Measurements from ENCODE around the gene NOP56.
"Not testable (repeated sequence)": the region's sequence is repeated elsewhere in the genome, so short reads cannot be mapped to it uniquely, and the experiment has no call there.

The NOP56 gene

DNA sequence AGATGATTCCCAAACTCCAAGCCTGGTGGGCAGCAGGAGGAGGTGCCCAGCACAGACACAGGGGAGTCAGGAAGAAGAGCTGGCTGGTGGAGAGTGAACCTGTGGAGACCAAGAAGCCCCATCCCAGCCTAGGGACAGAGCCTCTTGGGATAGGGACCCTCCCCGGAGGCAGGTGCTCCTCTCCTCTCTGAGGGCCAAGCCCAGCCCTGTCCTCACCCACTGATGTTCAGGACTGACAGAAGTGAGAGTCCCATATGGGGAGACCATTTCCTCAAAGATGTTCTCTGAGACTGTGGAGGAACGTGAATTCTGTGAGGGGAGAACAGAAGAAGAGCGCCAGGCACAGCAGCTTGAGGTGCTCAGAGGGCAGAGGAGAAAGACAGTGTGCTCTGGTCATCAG, 37.8 kb downstream of the NOP56 start:
- DNase-seq: no peak

DNA sequence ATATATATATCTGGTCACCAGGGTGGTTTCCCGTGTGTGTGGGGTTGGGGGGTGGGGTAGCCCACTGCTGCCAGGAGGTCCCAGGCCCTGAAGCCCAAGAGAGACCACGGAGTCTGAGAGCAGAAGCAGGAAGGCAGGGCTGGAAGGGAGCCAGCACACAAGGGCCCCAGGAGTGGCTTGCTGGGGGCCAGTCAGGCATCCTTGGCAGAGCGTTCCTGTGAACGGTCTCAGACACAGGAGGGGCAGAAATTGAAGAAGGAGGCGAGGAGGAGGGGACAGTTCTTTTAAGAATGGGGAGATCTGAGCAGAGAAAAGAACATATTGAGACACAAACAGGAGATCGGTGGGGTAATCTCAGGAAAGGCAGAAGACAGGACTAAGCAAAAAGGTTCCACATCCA, 38.3 kb downstream of the NOP56 start:
- no peak for DNase-seq

- no peak for DNase-seq
Observed at GRCh38 chr20:2691127-2691526, 38.7 kb downstream of the NOP56 start.

DNA sequence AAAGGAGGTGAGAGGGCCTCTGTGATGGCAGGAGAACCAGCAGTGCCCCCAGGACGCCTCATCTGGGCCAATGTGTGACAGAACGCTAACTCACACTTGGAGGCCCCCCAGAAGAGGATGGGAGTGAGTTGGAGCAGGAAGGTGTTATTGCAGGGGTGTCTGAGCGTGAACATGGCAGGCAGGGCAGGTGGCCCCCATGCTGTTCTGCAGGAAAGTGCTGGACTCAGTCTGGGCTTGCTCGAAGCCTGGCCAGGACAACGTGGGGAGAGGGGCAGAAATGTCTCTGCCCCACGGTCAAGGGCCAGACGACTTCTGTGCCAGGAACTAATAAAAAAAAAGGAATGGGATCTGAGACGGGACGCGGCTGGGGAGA, 39.2 kb downstream of the NOP56 start:
- no peak for DNase-seq

DNA sequence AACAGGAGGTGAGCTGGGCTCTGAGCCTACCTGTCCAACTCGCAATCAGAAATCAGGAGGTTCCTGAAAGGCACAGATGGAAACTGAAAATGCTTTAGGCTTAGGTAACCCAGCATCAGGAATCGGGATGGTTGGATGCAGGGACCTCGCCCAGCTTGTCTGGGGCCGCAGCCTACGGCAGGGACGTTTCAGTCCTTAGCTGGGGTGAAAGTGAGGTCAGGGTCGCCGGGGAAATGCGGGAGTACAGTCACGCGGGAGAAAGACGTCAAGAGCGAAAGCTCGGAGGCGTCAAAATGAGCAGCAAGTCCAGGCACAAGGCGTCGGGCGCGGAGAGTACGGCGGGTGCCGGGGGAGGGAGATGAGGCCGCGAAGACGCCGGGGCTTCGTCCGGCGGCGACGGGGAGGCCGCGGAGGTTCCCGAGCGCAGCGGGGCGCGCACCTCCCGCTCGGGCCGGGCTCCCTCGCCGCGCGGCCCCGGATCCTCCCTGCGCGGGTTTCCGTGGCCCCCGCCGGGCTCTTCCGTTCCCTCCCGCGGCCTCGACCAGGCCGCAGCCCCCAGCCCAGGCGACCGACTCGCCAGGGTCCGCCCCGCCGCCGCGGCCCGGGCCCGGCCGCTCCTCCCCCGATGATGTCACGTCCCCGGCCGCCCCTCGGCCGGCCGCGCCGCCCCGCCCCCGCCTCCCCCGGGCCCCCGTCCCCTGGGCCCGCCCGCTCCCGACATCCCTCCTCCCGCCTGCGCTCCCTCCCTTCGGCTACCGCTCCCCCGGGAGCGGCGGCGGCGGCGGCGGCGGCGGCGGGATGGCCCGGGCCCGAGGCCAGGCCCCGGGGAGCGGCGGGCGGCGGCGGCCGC, 39.8 kb downstream of the NOP56 start, which contains the start of gene EBF4:
EBF4 (plus strand) TSS at position 745 of the 850 bp plus-strand sequence. CDS start 866 bp downstream, outside the sequence.
- DNase-seq: no peak

GRCh38 chr20:2692886-2693285, 40.5 kb downstream of the NOP56 start:
- no peak for DNase-seq

DNA sequence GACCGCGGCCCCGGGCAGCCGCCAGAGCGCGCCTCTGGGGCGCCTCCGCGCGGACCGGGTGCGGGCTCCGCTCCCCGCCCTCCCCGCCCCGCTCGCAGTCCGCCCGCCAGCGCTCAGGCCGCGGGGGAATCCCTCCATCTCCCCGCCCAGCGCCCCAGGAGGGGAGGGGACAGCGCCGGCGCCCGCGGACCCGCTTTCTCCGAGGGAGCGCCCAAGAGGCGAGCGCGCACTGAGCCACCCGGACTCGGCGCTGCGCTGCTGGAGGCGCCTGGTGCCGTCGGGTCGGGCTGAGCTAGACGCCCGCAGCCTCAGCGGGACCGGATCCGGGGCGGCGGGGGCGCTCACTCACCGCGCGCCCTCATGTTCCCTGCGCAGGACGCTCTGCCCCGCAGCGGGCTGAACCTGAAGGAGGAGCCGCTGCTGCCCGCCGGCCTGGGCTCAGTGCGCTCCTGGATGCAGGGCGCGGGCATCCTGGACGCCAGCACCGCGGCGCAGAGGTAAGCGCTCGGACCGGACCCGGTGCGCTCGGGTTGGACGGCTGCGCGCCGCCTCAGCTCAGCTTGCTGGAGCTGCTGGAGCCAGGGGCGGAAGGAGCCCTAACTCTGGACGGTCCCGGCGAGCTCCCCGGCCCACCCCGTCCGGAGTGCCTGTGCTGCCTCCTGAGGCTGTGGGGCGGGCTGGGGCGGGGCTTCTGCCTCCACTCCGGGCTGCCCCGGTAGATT, 41.0 kb downstream of the NOP56 start:
- DNase-seq: no peak

DNA sequence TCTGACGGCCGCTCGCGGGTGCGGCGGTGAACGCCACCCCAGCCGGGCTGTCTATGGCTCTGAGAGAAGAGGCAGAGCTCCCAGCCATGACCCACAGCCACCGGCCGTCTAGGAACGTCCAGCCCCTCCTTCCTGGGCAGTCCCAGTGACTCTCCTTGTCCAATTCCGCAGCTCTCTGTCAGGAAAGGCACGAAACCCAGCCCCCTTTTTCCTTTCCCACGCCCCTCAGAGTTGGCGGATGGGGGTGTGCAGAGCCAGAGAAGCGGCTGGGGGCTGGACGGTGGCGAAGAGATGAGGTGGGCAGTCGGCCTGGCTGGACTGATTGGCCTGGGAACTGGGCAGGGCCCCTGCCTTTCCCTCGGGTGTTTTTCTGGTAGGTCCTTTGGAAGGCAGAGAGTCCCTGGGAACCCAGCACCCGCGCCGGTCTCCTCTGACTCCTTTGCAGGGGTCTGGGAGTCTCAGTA, 41.6 kb downstream of the NOP56 start:
- no peak for DNase-seq

DNA sequence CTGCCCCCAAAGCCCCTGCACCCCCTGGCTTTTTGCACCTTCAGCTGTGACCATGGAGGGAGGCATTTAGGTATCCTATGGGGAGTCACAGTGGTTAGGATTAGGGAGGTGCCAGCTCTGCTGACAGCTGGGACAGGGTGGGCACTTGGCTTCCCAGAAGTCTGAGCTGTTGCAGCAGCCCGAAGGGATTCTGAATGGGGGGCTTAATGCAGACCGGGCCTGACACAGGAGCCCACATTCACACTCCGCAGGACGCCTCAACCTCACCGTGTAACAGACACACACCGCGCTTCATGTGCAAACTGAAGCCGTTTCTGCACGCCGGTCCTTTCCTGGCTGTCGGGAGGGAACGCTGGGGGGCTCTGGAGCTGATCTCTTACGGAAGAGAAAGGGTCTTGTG, 42.1 kb downstream of the NOP56 start:
- DNase-seq: no peak

DNA sequence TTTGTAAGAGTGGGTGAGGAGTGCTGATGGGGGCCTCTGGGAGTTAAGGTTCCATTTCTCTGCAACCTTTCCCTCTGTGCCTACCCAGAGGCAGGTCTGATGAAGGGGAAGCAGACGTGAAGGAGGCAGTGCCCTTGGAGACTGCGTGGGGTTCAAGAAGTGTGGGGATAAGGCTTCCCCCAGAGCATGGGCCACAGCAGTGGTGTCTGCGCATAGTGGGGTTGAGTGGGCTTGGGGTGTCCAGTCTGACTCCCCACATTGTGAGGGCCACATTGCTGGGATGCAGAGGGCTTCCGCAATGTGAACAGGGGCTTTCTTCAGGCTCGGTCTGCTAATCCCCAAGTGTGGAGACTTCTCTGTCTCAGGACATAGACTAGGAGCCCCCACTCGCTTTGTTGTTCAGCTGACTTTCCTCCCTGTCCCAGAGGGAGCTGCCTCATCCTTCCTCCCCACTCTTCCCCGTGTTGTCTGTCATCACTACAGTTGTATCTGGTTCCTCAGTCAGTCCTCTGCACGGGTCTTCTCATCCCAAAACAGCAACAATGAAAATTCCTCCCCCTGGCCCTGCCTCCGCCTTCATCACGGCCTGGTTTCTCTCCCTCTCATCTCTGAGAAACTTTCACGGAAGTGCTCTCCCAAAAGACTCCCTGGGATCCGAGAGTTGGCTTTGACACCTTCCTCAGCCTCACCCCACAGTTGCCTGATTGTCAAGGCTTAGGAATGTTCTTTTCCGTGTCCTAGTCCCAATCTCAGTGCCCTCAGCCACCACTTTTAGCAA, 43.0 kb downstream of the NOP56 start:
- DNase-seq: no peak

DNA sequence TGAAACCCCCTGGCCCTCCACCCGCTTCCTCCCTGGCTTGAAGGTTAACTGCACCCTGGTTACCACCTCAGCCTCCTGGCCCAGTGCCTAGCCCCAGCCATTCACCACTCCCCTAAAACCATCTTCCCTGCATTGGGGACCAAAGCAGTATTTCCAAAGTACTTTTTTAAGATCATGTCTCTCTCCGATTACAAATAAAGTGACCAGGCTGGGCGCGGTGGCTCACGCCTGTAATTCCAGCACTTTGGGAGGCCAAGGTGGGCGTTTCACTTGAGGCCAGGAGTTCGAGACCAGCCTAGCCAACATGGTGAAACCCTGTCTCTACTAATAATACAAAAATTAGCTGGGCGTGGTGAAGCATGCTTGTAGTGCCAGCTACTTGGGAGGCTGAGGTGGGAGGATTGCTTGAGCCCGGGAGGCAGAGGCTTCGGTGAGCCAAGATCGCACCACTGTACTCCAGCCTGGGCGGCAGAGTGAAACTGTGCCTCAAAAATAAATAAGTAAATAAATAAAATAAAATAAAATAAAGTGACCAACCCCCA, 43.6 kb downstream of the NOP56 start:
- not testable (repeated sequence) for DNase-seq

- DNase-seq: no peak
Observed at GRCh38 chr20:2696646-2697045, 44.2 kb downstream of the NOP56 start.

DNA sequence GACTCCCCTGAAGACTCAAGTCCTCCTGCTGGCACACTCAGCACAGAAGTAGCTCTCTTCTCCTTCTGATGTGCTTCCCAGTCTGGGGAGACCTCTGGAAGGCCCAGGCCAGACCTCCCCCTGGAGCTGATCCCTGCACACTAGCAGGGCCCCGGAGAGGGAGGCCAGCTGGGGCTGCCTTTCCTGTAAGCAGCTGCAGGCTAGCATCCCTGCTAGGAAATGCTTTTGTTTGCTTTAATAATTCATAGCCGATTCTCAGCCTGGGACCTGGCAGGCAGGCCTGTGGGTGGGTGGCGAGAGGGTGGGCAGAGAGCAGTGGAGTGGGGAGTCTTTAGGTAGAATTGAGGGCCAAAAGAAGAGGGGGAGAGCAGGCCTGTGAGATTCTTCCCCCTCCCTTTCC, 45.3 kb downstream of the NOP56 start:
- no peak for DNase-seq

- DNase-seq: no peak
Observed at GRCh38 chr20:2698186-2698817, 45.9 kb downstream of the NOP56 start.

GRCh38 chr20:2698912-2699311, 46.5 kb downstream of the NOP56 start:
- DNase-seq: no peak

DNA sequence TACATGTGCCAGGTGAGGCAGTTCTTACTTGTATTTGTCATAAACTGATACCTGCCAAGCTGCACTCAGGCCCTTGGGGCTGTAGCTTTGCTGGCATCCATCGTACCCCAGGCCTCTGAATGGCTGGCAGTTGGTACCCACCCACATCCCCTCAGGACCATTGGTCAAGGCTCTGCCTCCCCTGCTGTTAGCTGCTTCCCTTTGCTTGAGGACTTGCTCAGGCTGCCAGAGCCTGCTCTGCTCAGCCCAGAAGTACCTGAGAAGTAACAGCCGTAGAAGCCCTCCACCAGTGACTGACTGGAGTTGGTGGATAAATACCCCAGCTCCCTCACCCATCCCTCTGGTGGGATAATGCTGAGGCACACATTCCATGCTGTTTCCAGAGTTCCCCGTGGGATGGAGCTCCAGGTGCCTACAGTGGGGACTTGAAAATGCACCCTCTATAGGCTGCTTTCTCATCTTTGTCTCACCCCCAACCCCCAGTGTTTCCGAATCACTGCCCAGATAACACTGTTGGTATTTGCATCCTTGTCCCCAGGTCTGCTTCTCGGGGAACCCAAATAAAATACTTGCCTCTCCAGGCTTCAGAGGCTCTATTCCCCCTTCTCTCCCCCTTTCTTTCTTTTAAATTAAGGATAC, 47.5 kb downstream of the NOP56 start:
- DNase-seq: no peak

GRCh38 chr20:2700913-2701620, 48.6 kb downstream of the NOP56 start:
- DNase-seq: no peak

GRCh38 chr20:2701671-2702081, 49.2 kb downstream of the NOP56 start:
- DNase-seq: no peak

- DNase-seq: no peak
Observed at GRCh38 chr20:2703716-2704475, 51.5 kb downstream of the NOP56 start.

DNA sequence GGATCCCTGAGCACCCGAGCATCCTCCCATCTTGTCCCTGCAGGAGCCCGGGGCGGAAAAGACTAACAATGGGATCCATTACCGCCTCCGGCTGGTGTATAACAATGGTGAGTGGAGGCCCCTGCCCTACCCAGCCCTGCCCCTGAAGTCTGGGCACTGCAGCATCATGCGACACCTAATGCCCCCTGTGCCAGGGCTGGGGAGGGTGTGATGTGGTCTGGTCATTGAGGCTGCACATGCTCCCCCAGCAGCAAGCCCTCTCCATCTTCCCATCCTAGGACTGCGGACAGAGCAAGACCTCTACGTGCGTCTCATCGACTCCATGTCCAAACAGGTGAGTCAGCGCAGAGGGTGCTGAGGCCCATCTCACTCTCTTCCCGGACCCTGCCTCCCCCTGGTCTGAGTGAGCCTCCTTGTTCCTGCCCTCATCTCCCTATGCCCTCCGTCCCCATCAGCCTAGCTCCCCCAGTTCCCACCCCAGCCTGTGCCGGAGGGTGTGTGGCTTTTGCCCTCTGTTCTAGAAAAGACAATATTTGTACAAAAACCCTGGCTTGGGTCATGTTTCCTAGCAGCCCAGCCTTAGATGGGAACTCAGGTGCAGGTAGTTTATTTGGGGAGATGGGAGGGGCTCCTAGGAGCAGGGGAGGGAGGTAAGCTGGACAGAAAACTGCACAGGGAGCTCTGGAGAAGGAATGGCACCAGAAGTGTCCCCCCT, 53.7 kb downstream of the NOP56 start:
- no peak for DNase-seq

Measured in NK-92 treated with Interleukin-12 subunit alpha and Interleukin-12 subunit beta, amount 100 ng/mL, for 24 hours (cell line).